AG08395 (cell line): Measurements from ENCODE around the gene HOXB2.

Experiments used
- DNase-seq: peaks from one replicate; pipeline ENCODE4 v3.0.0; 2012; ENCODE audit warnings: mixed read lengths, low spot score

The HOXB2 gene

DNA sequence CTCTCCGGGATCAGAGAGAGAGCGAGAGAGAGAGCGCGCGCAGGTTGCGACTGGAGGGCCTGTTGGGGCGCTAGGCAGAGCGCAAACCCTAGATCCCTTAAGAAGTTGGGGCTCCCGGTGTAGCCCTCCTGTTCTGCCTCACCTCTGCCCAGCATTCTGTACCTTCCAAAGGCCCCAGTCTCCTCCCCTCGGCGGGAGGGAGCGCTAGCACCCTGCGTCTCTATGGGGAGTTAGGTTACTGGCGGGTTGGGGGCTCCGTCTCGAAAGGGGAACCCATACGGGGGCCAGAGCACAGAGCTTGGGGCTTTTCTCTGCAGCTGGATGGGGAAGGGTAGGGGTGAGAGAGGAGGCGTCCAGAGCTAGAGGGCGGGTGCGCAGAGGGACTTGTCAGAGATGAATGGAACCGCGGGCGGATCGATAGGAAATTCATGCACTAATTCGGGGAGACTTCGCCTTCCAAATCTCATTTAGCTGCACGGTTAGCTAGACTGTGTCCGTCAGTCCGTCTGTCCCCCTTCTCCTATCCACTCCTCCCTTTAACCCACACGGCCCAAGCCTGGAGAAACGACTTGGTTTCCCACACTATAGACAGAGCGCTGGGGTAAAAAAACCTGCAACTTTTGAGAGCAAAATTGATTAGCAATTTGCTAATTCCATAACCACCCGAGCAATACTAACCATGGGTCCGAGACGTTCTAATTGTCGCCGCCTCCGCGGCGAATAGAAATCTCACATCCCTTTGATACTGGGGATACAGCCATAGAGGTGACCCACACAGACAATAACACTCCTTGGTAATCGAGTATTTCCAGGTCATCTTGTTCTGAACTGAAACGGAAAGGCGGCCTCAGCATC is 33.9 kb upstream of the HOXB2 start:
- no peak for DNase-seq

DNA sequence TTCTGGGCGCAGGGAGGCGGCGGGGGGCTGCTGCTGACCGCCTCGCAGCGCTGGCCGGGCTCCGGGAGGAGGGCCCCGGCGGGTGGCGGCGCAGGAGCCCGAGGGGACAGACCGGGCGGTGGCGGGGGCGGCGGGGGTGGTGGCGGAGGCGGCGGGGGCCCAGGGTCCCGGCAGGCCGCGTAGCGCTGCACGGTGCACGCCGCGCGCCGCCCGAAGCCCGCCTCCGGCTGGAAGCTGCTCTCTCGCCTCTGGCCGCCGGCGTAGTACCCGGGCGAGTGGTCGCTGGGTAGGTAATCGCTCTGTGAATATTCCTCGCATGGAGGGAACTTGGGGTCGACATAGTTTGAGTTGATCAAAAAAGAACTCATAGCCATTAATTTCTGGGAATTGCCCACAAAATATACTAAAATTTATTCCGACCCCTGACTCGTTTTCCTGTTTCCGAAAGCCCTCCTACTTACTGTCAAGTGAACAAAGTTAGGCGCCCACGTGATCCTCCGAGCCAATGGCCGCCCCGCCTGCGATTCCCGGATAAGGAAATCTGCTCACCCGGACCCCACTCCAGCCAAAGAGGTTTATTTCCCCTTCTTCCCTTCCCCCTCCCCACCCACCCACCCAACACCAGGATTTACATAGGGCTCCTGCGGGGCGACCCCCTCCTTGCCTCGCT is 33.2 kb upstream of the HOXB2 start, which contains the start of gene HOXB4:
HOXB4 (minus strand) TSS at position 405 of the 670 bp plus-strand sequence; CDS start at position 374, 31 bp downstream.
- no peak for DNase-seq

DNA sequence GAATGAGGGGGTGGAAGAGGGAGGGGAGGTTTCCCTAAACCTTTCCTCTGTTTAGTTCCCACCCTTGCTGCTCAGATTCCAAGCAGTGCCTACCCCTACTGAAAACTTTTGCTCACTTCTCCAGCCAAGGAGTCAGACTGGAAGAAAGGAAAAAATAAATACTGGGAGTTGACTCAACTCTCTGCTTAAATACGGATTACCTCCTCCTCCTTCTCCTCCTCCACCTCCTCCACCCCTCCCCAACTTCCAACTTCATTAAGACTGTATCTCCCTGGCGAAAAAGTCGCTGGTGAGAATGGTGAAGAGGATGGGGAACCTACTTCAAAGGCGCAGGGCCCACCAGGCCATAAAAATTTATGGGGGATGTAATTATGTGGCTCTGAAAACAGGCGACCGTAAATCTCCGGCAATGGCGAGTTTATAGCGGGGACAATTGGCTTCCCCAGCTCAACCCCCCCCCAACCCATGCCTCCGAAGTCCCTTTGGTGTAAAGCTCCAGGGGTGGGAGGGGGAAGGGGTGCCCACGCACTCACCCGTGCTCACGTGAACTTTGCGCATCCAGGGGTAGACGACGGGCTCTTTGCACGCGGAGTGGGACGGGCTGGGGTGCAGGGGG is 32.5 kb upstream of the HOXB2 start:
- DNase-seq, result no peak

DNA sequence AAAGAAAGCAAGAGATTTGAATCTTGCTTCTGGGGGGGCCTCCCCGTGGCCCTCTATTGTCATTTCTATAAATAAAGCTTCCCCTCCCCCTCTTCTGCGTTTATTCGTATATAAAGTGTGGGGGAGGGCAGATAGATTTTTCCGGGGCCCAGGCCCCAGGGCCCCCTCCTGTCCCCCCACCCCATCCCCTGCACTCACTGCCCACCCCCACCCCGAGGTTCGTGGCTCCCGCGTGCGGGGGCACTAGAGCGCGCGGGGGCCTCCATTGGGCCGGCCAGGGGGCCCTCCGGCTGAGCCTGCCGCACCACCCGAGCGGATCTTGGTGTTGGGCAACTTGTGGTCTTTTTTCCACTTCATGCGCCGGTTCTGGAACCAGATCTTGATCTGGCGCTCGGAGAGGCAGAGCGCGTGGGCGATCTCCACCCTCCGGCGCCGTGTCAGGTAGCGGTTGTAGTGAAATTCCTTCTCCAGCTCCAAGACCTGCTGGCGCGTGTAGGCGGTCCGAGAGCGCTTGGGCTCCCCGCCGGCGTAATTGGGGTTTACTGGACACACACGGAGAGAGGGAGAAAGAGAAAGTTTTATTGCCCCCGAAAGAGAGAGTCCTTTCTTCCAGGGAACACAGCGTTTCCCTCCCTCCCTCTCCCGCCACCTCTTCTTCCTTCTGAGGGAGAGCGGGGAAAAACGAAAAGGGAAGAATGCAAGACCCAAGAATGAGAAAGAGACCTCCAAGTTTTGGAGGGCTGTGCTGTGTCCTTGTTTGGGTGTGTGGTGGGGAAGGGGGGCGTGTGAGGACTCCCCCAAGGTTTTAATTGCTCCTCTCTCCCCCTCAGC is 31.8 kb upstream of the HOXB2 start:
- no peak for DNase-seq

DNA sequence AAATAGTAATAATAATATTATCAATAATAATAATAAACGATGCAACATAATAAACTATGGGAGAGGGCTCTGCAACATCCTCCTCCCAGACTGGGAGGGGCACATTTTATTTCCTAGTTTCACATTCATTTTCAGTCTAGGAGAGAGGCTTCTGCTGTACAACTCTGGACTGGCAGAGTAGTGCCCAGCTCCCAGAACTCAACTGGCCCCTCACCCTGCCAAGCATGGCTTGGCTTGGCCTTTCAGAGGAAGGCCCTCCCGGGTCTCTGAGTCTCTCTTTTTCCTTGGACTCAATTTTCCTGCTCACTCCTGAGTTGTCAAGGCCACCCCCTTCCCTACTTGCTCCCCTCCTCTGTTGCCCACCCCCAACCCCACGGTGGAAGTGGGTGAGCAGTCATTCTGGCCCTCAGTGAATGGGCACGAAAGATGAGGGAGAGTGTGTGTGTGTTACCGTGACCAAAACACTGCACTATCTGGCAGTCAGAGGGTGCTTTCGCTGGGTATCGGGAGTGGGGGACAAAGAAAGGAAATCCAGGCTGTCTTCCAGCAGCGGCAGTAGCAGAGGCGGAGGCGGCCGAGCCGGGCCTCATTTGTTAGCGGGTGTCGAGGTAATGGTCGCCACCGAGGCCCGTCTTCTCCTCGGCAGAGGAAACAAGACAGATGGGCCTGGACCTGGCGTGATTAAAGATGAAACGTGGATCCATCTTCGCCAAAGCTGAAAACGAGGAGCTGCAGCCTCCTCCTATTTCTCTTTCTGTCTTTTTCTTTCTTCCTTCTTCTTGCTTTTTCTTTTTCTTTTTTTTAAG is 31.0 kb upstream of the HOXB2 start:
- DNase-seq, result no peak

DNA sequence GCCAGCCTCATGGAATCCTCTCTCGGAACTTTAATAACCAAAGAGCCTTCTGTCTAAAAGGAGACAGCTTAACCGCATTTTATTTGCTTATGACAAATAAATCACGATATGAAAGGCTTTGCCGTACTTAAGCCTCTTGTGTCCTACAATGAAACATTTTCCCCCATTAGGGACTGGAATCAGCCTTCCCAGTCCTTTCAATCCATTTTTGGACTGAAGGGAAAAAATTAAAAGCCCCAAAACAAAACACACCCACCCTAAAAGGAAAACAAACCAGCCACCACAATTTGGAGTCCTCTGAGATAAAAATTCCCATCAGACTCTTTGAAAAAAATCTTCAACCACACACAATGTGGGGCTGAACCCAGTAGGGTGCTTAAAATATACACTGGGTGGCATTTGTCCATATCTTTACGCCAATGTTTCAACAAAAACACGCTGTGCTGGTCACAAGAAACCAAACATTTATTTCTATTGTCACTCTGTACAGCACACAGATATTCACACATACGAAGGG is 30.2 kb upstream of the HOXB2 start:
- no peak for DNase-seq

DNA sequence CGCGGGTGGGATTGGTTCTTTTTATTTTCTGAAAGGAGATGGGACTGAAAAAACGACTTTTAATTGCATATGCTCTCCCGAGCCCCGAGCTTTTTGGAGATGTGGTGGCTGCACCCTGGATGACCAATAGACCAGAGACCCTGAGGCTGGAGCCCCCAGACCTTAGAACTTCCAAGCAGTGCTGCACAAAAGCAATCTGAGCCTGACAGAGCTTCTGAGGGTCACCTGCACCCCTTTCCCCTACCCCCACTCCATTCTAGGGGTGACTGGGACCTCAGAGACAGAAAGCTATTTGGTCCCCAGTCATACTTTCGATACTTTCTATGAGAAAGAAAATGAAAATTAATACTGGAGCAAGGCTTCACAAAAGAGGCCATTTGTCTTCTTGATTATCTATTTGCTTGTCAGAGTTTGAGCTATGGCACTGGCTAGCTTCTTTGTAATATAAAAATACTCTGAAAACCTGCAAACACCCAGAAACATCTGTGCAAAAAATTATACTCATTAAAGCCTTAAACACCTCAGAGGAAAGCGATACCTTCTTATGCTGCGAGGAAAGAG is 29.7 kb upstream of the HOXB2 start:
- DNase-seq, result no peak

DNA sequence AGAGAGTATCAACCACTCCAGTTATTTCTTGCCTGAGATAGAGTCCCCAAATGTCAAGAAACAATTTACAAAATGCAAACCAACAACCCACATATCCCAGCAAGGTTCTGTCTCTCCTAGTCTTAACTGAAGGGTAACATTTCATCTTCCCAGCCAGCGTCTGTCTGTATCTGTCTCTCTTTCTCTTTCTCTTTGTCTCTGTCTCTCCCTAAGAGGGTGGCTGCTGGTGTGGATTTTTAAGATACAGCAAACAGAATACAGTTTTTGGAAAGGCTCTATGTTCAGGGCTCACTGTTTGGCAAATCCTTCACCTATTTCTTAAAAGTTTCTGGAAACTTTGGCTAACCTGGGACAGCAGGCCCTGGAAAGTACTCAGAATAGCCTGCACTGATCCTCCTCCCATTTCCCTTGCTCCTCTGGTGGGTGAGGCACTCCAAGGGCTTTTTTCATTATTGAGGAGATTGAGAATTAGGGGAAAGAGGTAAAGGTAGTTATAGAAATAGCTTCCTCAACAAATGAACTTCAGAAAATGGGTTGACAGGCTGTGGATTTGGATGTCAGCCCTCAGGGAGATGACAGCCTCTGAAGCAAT is 27.0 kb upstream of the HOXB2 start:
- no peak for DNase-seq

DNA sequence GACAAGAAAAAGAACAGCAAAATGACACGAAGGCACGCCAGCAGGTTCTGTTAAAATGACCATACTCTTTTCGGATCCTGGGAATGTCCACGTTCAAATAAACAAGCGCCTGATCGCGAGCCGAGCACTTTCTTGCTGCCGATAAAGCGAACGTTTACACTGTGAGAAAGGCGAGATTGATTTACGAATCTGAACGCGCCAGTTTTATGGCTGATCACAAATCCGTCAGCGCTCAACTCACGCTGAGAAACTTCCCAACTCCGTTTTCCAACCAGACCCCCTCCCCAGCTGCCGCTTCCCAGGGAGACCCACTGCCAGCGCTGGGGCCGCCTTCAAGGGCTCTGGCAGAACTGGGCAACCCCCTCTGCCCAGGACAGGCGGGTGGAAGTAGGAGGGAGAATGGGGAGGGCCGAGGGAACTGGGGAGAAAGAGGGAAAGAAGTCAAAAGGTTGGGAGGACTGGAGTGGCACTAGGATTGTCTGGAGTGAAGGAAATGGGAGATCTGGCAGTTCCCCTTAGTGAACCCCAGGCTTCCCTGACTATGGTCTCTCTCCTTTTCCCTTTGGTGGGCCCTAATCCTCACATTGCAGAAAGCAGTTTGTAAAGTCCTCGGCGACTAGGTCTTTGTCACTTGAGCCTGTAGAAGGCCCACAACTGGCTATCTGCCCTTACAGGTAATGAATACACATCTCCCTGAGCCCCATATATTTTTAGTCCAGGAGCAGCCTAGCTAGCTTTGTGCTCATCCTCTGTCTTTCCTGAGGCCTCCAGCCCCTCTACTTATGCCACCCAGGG is 26.3 kb upstream of the HOXB2 start:
- no peak for DNase-seq

DNA sequence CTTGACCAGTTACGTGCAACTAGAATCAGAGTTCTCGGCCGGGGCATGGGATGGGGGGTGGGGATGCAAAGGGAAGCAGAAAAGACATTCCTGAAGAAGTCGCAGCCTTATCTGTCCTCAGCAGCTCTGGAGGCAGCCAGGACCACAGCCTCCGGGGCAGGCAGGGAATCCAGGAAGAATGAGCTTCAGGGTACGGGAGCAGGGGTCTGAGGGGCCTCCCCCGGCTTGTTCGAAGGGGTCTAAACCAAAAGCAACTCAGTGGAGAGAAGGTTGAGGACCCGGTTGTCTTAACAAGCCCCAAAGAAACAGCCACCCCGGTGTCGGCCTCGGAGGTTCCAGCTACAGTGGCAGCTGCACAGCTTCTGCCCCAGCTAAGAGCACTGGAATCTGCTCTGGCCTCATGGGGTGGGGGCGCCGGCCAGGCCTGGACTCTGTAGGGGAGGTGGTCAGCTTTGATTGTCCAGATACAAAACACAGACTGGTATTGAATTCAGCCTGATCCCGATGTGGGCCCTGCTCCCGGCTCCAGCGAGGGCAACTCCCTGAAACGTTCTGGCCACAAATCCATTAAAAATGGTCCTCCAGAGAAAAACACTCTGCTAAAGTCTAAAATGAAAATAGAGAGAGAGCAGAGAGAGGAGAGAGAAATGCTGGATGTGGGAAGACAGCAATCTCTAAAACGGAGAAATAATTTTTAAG is 25.6 kb upstream of the HOXB2 start:
- no peak for DNase-seq

DNA sequence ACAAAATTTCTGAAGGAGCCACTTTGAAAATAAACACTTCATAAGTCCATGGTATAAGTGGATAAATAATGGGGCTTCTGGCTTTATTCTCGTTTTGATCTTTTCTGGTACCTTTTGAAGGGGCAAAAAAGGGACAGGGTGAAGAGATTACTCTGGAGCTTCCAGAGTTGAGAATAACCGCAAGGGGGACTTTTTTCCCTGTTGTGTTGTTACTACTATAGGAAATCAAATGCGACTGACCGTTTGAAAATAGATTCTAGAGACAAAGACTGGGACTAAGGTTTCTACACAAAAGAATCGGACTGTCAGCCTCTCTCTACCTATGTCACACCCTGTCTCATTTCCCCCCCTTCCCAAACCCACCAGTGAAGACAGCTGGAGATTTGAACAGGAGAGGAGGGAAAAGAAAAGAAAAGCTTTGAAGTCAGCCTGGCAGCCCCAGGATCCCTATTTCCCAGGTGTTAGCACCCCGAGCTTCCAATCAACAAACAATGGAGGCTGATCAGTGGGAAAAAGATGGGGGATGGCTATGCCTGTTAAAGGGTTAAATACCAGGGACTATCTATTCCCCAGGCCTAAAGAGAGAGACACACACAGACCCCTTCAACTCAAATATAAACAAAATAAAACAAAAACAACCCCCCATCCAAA is 24.9 kb upstream of the HOXB2 start:
- no peak for DNase-seq

DNA sequence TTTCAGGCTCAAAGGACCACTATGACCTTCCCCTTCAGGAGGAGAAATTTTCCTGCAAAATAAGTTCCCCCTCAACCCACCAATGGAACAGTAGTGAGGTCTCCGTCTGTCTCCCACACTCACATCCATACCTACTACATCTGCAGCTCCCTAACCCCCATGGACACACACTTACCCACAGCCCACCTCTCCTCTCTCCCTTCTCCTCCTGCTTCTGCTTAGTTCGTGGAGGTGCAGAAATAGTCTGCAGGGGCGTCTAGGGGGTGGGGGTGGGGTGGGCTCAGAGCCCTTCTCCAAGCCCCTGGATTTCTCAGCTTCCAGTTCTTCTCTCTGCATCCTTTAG is 24.3 kb upstream of the HOXB2 start:
- DNase-seq, result no peak

DNA sequence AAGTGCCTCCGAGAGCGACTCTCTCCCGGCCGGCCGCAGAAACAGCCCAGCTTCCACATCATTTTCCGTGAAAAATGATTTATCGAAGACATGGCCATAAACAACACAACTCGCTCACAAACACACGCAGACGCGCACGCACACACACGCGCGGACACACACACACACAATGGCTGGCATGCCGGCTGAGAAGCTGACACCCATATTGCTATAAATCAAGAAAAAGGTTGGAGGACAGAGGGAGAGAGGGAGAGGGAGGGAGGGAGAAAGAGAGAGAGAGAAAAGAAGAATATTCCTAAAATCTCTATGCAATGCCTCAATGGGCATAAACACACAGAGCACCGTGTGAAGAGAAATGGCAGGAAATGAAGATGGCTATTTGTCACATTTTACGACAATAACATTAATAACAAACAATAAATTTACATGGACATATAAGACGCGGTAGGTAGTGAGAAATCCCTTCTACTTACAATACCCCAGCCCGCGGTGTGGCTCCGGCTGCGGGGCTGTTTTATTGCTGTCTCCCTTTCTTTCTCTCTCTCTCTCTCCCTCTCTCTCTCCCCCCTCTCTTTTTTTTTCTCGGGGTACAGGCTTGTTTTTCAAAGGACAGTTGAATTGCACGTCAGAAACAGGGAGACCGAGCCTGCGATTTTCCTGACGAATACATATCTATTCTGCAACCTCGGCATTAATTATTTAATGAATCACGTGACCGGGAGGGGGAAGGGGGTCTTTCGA is 23.8 kb upstream of the HOXB2 start:
- DNase-seq, result no peak

DNA sequence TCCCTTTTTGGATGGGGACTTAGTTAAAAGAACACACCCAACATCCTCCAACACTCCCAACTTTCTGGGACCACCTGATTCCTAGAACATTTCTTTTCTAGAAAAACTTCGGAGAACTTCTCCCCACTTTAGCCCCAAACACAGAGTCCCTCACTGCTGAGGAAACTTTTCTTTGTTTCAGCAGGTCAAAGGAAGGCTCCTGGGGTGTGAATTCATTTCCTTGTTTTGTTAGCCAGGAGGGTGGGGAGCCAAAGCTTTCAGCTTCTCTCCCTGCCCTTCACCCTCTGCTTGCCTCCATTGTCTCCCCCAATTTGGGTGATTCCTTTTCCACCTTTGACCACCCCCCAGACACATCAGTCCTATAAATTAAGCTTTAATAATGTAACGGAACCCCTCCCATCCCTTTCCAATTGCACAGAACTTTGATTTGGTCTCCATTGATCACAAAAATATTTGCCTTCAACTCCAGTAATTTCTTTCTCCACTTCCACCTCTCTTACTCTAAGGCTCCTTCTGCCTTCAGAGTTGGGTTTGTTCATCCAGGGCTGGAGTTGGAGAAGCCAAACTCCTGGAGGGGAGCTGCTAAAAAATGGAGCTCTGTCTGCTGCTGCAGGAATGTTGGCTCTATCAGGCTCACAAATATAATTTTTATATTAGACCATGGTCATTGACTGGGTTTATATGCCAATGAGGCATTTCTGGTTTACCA is 22.9 kb upstream of the HOXB2 start:
- no peak for DNase-seq

DNA sequence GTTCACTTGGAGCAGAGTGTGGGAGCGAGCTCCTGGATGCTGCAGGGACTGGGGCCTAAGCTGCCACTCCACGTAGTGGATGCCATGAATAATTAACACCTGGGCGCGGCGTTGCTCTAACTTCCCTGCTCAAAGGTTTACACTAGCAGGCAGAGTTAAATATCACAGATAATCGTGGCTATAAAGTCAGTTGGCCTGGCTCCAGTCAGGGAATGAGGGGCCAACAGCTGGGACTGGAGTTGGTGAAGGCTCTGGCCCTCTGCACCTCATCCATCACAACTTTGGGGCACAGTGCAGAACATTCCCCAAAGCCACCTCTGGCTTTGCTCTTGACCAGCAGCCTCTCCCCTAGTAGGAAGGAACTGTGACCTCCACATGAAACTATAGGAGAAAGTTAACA is 22.3 kb upstream of the HOXB2 start:
- no peak for DNase-seq

DNA sequence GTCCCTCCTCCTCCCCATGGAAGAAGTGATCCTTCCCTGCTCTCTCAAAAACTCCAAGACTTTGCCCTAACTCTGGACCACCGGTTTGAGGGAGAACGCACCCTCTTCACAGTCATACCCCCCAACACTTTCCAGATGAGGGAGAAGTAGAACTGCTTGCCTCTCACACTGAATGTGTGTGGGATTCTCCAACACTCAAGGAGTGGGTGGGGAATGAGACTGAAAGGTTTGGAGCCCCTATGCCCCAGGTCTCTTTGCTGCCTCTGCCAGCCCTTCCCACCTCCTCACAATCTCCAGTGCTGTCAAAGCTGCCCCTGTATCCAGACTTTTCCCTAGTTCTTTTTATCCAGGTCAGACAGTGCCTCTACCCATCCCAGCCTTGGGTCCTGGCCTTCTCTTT is 21.8 kb upstream of the HOXB2 start:
- DNase-seq, result no peak
